ENCODE results near the gene ETV1. TPM values are rescaled to one million over a fixed set of nuclear protein-coding genes. Genes with fewer than 3 reads are reported as not detected.

ETV1 gene
- 10 to 100 TPM; 15.8 to 31.2 TPM for total RNA-seq
- polyA plus RNA-seq (2013, experiment 1 of 2), result 43.7 TPM
- polyA plus RNA-seq (2013, experiment 2 of 2), result 49.3 TPM
- long read RNA-seq, experiment 1, partial matches to known transcripts, result 1 of 6 reads
- long read RNA-seq, experiment 1, other reads (novel, unspliced or antisense), result 5 of 6 reads
- long read RNA-seq, experiment 2, full-length matches to known transcripts, result 6 of 11 reads
- long read RNA-seq, experiment 2, partial matches to known transcripts, result 3 of 11 reads
- long read RNA-seq, experiment 2, other reads (novel, unspliced or antisense), result 2 of 11 reads
- long read RNA-seq, experiment 3, full-length matches to known transcripts, result 45 of 73 reads
- long read RNA-seq, experiment 3, partial matches to known transcripts, result 23 of 73 reads
- long read RNA-seq, experiment 3, other reads (novel, unspliced or antisense), result 5 of 73 reads
- long read RNA-seq, experiment 4, full-length matches to known transcripts, result 1 of 6 reads
- long read RNA-seq, experiment 4, partial matches to known transcripts, result 4 of 6 reads
- long read RNA-seq, experiment 4, other reads (novel, unspliced or antisense), result 1 of 6 reads

GRCh38 chr7:13989126-13989948 lies at the start of gene ETV1:
TSS of gene ETV1 (minus strand) at chr7:13989666. CDS start at chr7:13989052, 614 bp downstream.
- H3K27me3 ChIP-seq (ENCODE audit: control insufficient read depth, insufficient read depth, low read length, poor library complexity, severe bottlenecking), result no peaks in the 10 kb centered on the region
- Mint-ChIP-seq H3K9me3 (no peaks in the 10 kb centered on the region), H3K27me3 (ENCODE audit: insufficient read depth) (no peaks in the 10 kb centered on the region), H3K4me1 (peaks cover 24% of the 10 kb centered on the region), H3K36me3 (ENCODE audit: low read depth) (no peaks in the 10 kb centered on the region), H3K27ac (no peak within 1 kb of the TSS), H3K4me3 (no peak within 1 kb of the TSS)
- peak within 1 kb of the TSS; percentile 81 for H3K9ac ChIP-seq (ENCODE audit: extremely low read depth, low read length, poor library complexity, severe bottlenecking)
- peak within 1 kb of the TSS; percentile 91 for H3K27ac ChIP-seq (ENCODE audit: low read depth, low read length)
- peak; percentile 97 for DNase-seq
- H3K36me3 ChIP-seq (ENCODE audit: control insufficient read depth, insufficient read depth, low read length), result no peaks in the 10 kb centered on the region
- no peaks in the 10 kb centered on the region for H3K4me1 ChIP-seq (ENCODE audit: control insufficient read depth, insufficient read depth, low read length)
- no peaks in the 10 kb centered on the region for H3K9me3 ChIP-seq (ENCODE audit: control insufficient read depth, low read length)
- peak; percentile 65 for TF ChIP-seq CTCF (conservative IDR thresholded peaks at IDR 0.05)
- H3K4me3 ChIP-seq (ENCODE audit: low read length), result peak within 1 kb of the TSS; percentile 95
- 0% methylated on average over 27 to 38 of the region's 38 CpGs for WGBS, 2 experiments (ENCODE audit: insufficient coverage in 1 of 2, insufficient read length in 1 of 2)

GRCh38 chr7:14024406-14024805 lies 34.9 kb upstream of the ETV1 start:
- no peaks in the 10 kb centered on the region for H3K9me3 Mint-ChIP-seq
- no peak overlapping the region for H3K9ac ChIP-seq (ENCODE audit: extremely low read depth, low read length, poor library complexity, severe bottlenecking)
- H3K4me3 Mint-ChIP-seq, result no peak overlapping the region
- 81 to 89% methylated on average over 2 of the region's 2 CpGs for WGBS, 2 experiments (ENCODE audit: insufficient coverage in 1 of 2, insufficient read length in 1 of 2)
- no peaks in the 10 kb centered on the region for H3K27me3 ChIP-seq (ENCODE audit: control insufficient read depth, insufficient read depth, low read length, poor library complexity, severe bottlenecking)
- no peak for TF ChIP-seq CTCF (conservative IDR thresholded peaks at IDR 0.05)
- no peaks in the 10 kb centered on the region for H3K9me3 ChIP-seq (ENCODE audit: control insufficient read depth, low read length)
- no peak overlapping the region for H3K4me3 ChIP-seq (ENCODE audit: low read length)
- DNase-seq, result no peak
- H3K4me1 ChIP-seq (ENCODE audit: control insufficient read depth, insufficient read depth, low read length), result no peaks in the 10 kb centered on the region
- no peaks in the 10 kb centered on the region for H3K27me3 Mint-ChIP-seq (ENCODE audit: insufficient read depth)
- no peak overlapping the region for H3K27ac ChIP-seq (ENCODE audit: low read depth, low read length)
- no peak overlapping the region for H3K27ac Mint-ChIP-seq
- peaks cover 4% of the 10 kb centered on the region for H3K4me1 Mint-ChIP-seq
- H3K36me3 ChIP-seq (ENCODE audit: control insufficient read depth, insufficient read depth, low read length), result no peaks in the 10 kb centered on the region
- H3K36me3 Mint-ChIP-seq (ENCODE audit: low read depth), result no peaks in the 10 kb centered on the region

GRCh38 chr7:14023838-14024237 lies 34.4 kb upstream of the ETV1 start:
- H3K9me3 Mint-ChIP-seq, result no peaks in the 10 kb centered on the region
- no peaks in the 10 kb centered on the region for H3K4me1 ChIP-seq (ENCODE audit: control insufficient read depth, insufficient read depth, low read length)
- no peak overlapping the region for H3K4me3 Mint-ChIP-seq
- H3K36me3 Mint-ChIP-seq (ENCODE audit: low read depth), result no peaks in the 10 kb centered on the region
- WGBS, 2 experiments (ENCODE audit: insufficient coverage in 1 of 2, insufficient read length in 1 of 2), result 96% methylated on average over 1 of the region's 2 CpGs; no CpG with 5 or more reads in 1 of the 2 experiments
- H3K27ac Mint-ChIP-seq, result no peak overlapping the region
- no peaks in the 10 kb centered on the region for H3K36me3 ChIP-seq (ENCODE audit: control insufficient read depth, insufficient read depth, low read length)
- H3K4me3 ChIP-seq (ENCODE audit: low read length), result no peak overlapping the region
- no peaks in the 10 kb centered on the region for H3K27me3 ChIP-seq (ENCODE audit: control insufficient read depth, insufficient read depth, low read length, poor library complexity, severe bottlenecking)
- no peaks in the 10 kb centered on the region for H3K9me3 ChIP-seq (ENCODE audit: control insufficient read depth, low read length)
- no peak overlapping the region for H3K27ac ChIP-seq (ENCODE audit: low read depth, low read length)
- TF ChIP-seq CTCF (conservative IDR thresholded peaks at IDR 0.05), result no peak
- no peak overlapping the region for H3K9ac ChIP-seq (ENCODE audit: extremely low read depth, low read length, poor library complexity, severe bottlenecking)
- no peaks in the 10 kb centered on the region for H3K27me3 Mint-ChIP-seq (ENCODE audit: insufficient read depth)
- no peak for DNase-seq
- H3K4me1 Mint-ChIP-seq, result peaks cover 4% of the 10 kb centered on the region
